Right atrium auricular region (tissue), 2 donors: ENCODE results near the gene APOL5. TPM values are rescaled to one million over a fixed set of nuclear protein-coding genes. Genes with fewer than 3 reads are reported as not detected.
"Not testable (repeated sequence)": the region's sequence is repeated elsewhere in the genome, so short reads cannot be mapped to it uniquely, and the experiment has no call there.

Experiments
- DNase-seq: peaks from one replicate; pipeline ENCODE4 v3.0.0-alpha.2; 2019; ENCODE audit warnings: low spot score
- H3K27ac ChIP-seq, 2 donors: fragments of 200-600 bp; sonication (generic); 1 replicate in 1 of 2; 2 replicates in 1 of 2; pipeline ENCODE4 v1.5.1; 2016 to 2019
- H3K27me3 ChIP-seq, 2 donors: fragments of 200-600 bp; sonication (generic); one replicate each; pipeline versions ENCODE4 v1.5.1 to v1.6.0; 2017 to 2019
- H3K36me3 ChIP-seq: fragments of 200-600 bp; sonication (generic); one replicate; pipeline ENCODE4 v1.5.1; 2016
- H3K4me1 ChIP-seq, 2 donors: fragments of 200-600 bp; sonication (generic); one replicate each; pipeline versions ENCODE4 v1.5.1 to v1.6.0; 2017 to 2019
- H3K4me3 ChIP-seq, 2 donors: fragments of 200-600 bp; sonication (generic); 1 replicate in 1 of 2; 2 replicates in 1 of 2; pipeline ENCODE4 v1.5.1; 2017 to 2019; ENCODE audit warnings: mild to moderate bottlenecking in 1 of 2, moderate library complexity in 1 of 2
- H3K9me3 ChIP-seq, 2 donors: fragments of 200-600 bp; sonication (generic); one replicate each; pipeline ENCODE4 v1.5.1; 2019
- CTCF ChIP-seq, 2 donors: fragments of 200-600 bp; sonication (generic); IDR thresholded peaks; one replicate each; pipeline ENCODE4 v1.5.1; 2019; ENCODE audit warnings: antibody characterized with exemption in 2 of 2
- total RNA-seq, 2 donors: library from RNA; depleted of rRNA; stranded (reverse); fragments of >200 nt; gene quantifications; one replicate each; pipeline ENCODE4 v1.1.0, GENCODE V29; 2016

Gene APOL5
- total RNA-seq, 2 donors from 2014 or later: 0.74 TPM; not detected in 1

GRCh38 chr22:35687461-35687860 is 30.2 kb upstream of the APOL5 start:
- H3K36me3 ChIP-seq: no peaks in the 10 kb centered on the region
- no peaks in the 10 kb centered on the region for H3K9me3 ChIP-seq
- H3K4me3 ChIP-seq: no peak overlapping the region
- no peak for DNase-seq
- no peak overlapping the region for H3K27ac ChIP-seq
- no peak for TF ChIP-seq CTCF (IDR thresholded peaks at IDR 0.05)
- H3K4me1 ChIP-seq: peaks cover 0 to 7% of the 10 kb centered on the region in 2 donors
- H3K27me3 ChIP-seq: no peaks in the 10 kb centered on the region

- no peak overlapping the region for H3K27ac ChIP-seq
- H3K27me3 ChIP-seq: no peaks in the 10 kb centered on the region
- DNase-seq: no peak
- H3K9me3 ChIP-seq: no peaks in the 10 kb centered on the region
- TF ChIP-seq CTCF (IDR thresholded peaks at IDR 0.05): no peak
- no peak overlapping the region for H3K4me3 ChIP-seq
- H3K36me3 ChIP-seq: no peaks in the 10 kb centered on the region
- peaks cover 0 to 5% of the 10 kb centered on the region in 2 donors for H3K4me1 ChIP-seq
Measured at GRCh38 chr22:35688913-35689675, 28.6 kb upstream of the APOL5 start.

GRCh38 chr22:35690001-35690400 is 27.7 kb upstream of the APOL5 start:
- no peak for TF ChIP-seq CTCF (IDR thresholded peaks at IDR 0.05)
- H3K4me3 ChIP-seq: no peak overlapping the region
- no peaks in the 10 kb centered on the region for H3K27me3 ChIP-seq
- no peak for DNase-seq
- no peaks in the 10 kb centered on the region for H3K36me3 ChIP-seq
- no peaks in the 10 kb centered on the region for H3K4me1 ChIP-seq
- no peak overlapping the region for H3K27ac ChIP-seq
- H3K9me3 ChIP-seq: no peaks in the 10 kb centered on the region

GRCh38 chr22:35695202-35695601 is 22.5 kb upstream of the APOL5 start:
- no peak for DNase-seq
- Histone ChIP-seq H3K4me3 (no peak overlapping the region), H3K27me3 (no peaks in the 10 kb centered on the region), H3K9me3 (no peaks in the 10 kb centered on the region), H3K36me3 (no peaks in the 10 kb centered on the region), H3K27ac (no peak overlapping the region), H3K4me1 (no peaks in the 10 kb centered on the region)
- no peak for TF ChIP-seq CTCF (IDR thresholded peaks at IDR 0.05)

GRCh38 chr22:35697142-35697541 is 20.5 kb upstream of the APOL5 start:
- Histone ChIP-seq H3K9me3 (no peaks in the 10 kb centered on the region), H3K27me3 (no peaks in the 10 kb centered on the region), H3K36me3 (no peaks in the 10 kb centered on the region), H3K4me1 (no peaks in the 10 kb centered on the region), H3K27ac (no peak overlapping the region), H3K4me3 (no peak overlapping the region)
- DNase-seq: no peak
- TF ChIP-seq CTCF (IDR thresholded peaks at IDR 0.05): no peak

- H3K4me1 ChIP-seq, DNase-seq, H3K27ac ChIP-seq, H3K27me3 ChIP-seq, H3K9me3 ChIP-seq, H3K36me3 ChIP-seq, H3K4me3 ChIP-seq: not testable (repeated sequence)
Measured at GRCh38 chr22:35699852-35700251, 17.8 kb upstream of the APOL5 start.
